Putamen (tissue), 1 donor: ENCODE measurements around the gene DOCK2.
"Not testable (repeated sequence)": the region's sequence is repeated elsewhere in the genome, so short reads cannot be mapped to it uniquely, and the experiment has no call there.

Experiments used
- DNase-seq: peaks from one replicate; pipeline ENCODE4 v3.0.0-alpha.2; 2016; ENCODE audit warnings: low spot score

DOCK2 gene

GRCh38 chr5:169789417-169789940, 152.4 kb downstream of the DOCK2 start:
- no peak for DNase-seq

GRCh38 chr5:169791251-169791650, 154.2 kb downstream of the DOCK2 start:
- DNase-seq: no peak

- peak; percentile 47 for DNase-seq
These were observed 158.3 kb downstream of the DOCK2 start for GRCh38 chr5:169795338-169795737.

GRCh38 chr5:169796731-169797130, 159.7 kb downstream of the DOCK2 start:
- DNase-seq: no peak

GRCh38 chr5:169797577-169797976, 160.5 kb downstream of the DOCK2 start:
- no peak for DNase-seq

GRCh38 chr5:169798438-169798837, 161.4 kb downstream of the DOCK2 start:
- no peak for DNase-seq

- no peak for DNase-seq
These were observed 162.0 kb downstream of the DOCK2 start for GRCh38 chr5:169798906-169799660.

GRCh38 chr5:169801324-169801777, 164.3 kb downstream of the DOCK2 start:
- DNase-seq: no peak

GRCh38 chr5:169801781-169802180, 164.7 kb downstream of the DOCK2 start:
- no peak for DNase-seq

- DNase-seq: no peak
These were observed 166.3 kb downstream of the DOCK2 start for GRCh38 chr5:169803077-169803981.

GRCh38 chr5:169804861-169805260, 167.8 kb downstream of the DOCK2 start:
- DNase-seq: no peak

- peak; percentile 66 for DNase-seq
These were observed 168.5 kb downstream of the DOCK2 start for GRCh38 chr5:169805527-169805934.

GRCh38 chr5:169805937-169806700, 169.0 kb downstream of the DOCK2 start:
- DNase-seq: no peak

- peak; percentile 11 for DNase-seq
These were observed 171.1 kb downstream of the DOCK2 start for GRCh38 chr5:169808118-169808581.

GRCh38 chr5:169808880-169809279, 171.8 kb downstream of the DOCK2 start:
- not testable (repeated sequence) for DNase-seq

GRCh38 chr5:169809281-169809680, 172.2 kb downstream of the DOCK2 start:
- no peak for DNase-seq

GRCh38 chr5:169810524-169810923, 173.4 kb downstream of the DOCK2 start:
- no peak for DNase-seq

- no peak for DNase-seq
These were observed 173.9 kb downstream of the DOCK2 start for GRCh38 chr5:169811023-169811422.

GRCh38 chr5:169811680-169812079, 174.6 kb downstream of the DOCK2 start:
- DNase-seq: no peak

- DNase-seq: no peak
These were observed 175.7 kb downstream of the DOCK2 start for GRCh38 chr5:169812786-169813185.

GRCh38 chr5:169814045-169814444, 177.0 kb downstream of the DOCK2 start:
- no peak for DNase-seq

GRCh38 chr5:169814522-169814921, 177.4 kb downstream of the DOCK2 start:
- no peak for DNase-seq
